ENCODE results near the gene GPRIN2. TPM values are rescaled to one million over a fixed set of nuclear protein-coding genes. Genes with fewer than 3 reads are reported as not detected.
"Not testable (repeated sequence)": the region's sequence is repeated elsewhere in the genome, so short reads cannot be mapped to it uniquely, and the experiment has no call there.

GPRIN2 gene
- total and polyA plus RNA-seq, 2 of the 8 experiments (the other 6 are each of a cell fraction or from before 2014, with no cell fraction given) = 14.3 to 18.6 TPM

DNA sequence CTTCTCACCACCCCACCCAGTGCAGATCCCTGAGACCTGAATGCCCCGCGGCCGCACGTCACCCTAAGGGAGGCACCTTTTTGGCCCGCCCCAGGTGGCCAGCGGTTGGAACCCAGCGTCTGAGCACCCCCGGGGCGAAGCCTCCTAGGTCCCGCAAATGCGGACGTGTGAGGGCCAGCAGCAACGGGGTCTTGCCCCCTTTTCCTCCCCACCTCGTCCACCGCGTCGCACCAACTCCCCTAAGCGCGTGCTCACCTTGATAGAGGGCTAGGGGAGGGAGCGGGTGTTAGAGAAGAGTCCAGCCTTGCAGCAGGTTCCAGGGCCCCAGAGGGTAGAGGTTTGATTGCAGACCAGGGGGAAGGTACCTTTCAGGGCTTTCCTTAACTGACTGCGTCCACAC is 22.9 kb upstream of the GPRIN2 start:
- H3K79me1 ChIP-seq (ENCODE audit: low read depth, low read length); FAIRE-seq; H3K4me3 ChIP-seq (ENCODE audit: extremely low read depth in 1 of 4, insufficient read depth in 2 of 4, low read depth in 3 of 4, low read length in 4 of 4); H3K18ac ChIP-seq (ENCODE audit: extremely low read depth, low read length); H2AK5ac ChIP-seq (ENCODE audit: low read depth, low read length); H2BK120ac ChIP-seq (replicated peaks; ENCODE audit: low read depth, low read length); H4K5ac ChIP-seq (ENCODE audit: insufficient read length, low read depth, low read length); H2BK5ac ChIP-seq (ENCODE audit: low read depth, low read length); H3K27me3 ChIP-seq (replicated peaks in 1 of 4; ENCODE audit: control insufficient read depth in 3 of 4, extremely low read depth in 1 of 4, insufficient read depth in 3 of 4, low read length in 3 of 4); H3K23ac ChIP-seq (ENCODE audit: insufficient read length); H3K14ac ChIP-seq (ENCODE audit: insufficient read length); H2BK20ac ChIP-seq (ENCODE audit: low read length); H2BK15ac ChIP-seq (ENCODE audit: low read length); DNase-seq (ENCODE audit: low read depth in 1 of 2, low spot score in 2 of 2); POLR2A ChIA-PET (ENCODE audit: partially characterized antibody); H3K4me2 ChIP-seq (ENCODE audit: insufficient read depth in 1 of 2, low read depth in 2 of 2, low read length in 2 of 2); H3K4ac ChIP-seq (replicated peaks; ENCODE audit: insufficient read length, low read depth, low read length); H3K56ac ChIP-seq (replicated peaks; ENCODE audit: insufficient read length, low read depth, low read length); CTCF ChIA-PET (ENCODE audit: partially characterized antibody); H3K9me3 ChIP-seq (ENCODE audit: insufficient read depth in 2 of 2, low read depth in 1 of 2, low read length in 1 of 2); H4K8ac ChIP-seq (ENCODE audit: extremely low read depth, insufficient read depth, low read length); H3K36me3 ChIP-seq (ENCODE audit: control insufficient read depth in 2 of 4, insufficient read depth in 4 of 4, low read length in 3 of 4); H4K20me1 ChIP-seq (replicated peaks in 1 of 2; ENCODE audit: control insufficient read depth in 1 of 2, insufficient read depth in 2 of 2, low read length in 2 of 2); H3K27ac ChIP-seq (ENCODE audit: low read depth, low read length); H2AFZ ChIP-seq (ENCODE audit: low read length); H3K9ac ChIP-seq (replicated peaks in 1 of 4; ENCODE audit: extremely low read depth in 1 of 4, low read depth in 3 of 4, low read length in 3 of 4); H3K23me2 ChIP-seq (ENCODE audit: low read depth, low read length); H3K4me1 ChIP-seq (replicated peaks in 1 of 4; ENCODE audit: control insufficient read depth in 3 of 4, insufficient read depth in 4 of 4, low read length in 3 of 4); H4K91ac ChIP-seq (replicated peaks; ENCODE audit: insufficient read length, low read length); H3K79me2 ChIP-seq (ENCODE audit: control insufficient read depth in 1 of 2, insufficient read depth in 2 of 2, low read length in 2 of 2); H2BK12ac ChIP-seq (ENCODE audit: low read depth, low read length): not testable (repeated sequence)
- WGBS, 2 experiments (ENCODE audit: extremely low coverage in 1 of 2, insufficient coverage in 1 of 2, insufficient read length in 1 of 2, insufficient replicate concordance in 2 of 2, low coverage in 1 of 2, low lambda C conversion rate in 2 of 2, missing lambda C conversion rate in 1 of 2) = no CpG with 5 or more reads among the region's 21 CpGs
